Suprapubic skin (tissue), 3 donors: ENCODE results near the gene PHLDA3.

ENCODE experiments used
- CTCF ChIP-seq, 2 donors: fragments of 200-600 bp in 1 of 2; fragments of 450-650 bp in 1 of 2; sonication (generic) in 1 of 2; IDR thresholded peaks; one replicate each; pipeline ENCODE4 v1.5.1; 2016 to 2019; ENCODE audit warnings: antibody characterized with exemption in 2 of 2, mild to moderate bottlenecking in 1 of 2, moderate library complexity in 1 of 2
- POLR2A ChIP-seq, 2 donors: fragments of 450-650 bp; IDR thresholded peaks; one replicate each; pipeline ENCODE4 v1.6.1; 2017; ENCODE audit warnings: antibody characterized with exemption in 2 of 2, mild to moderate bottlenecking in 2 of 2, moderate library complexity in 2 of 2

GRCh38 chr1:201493757-201494617 is 25.0 kb upstream of the PHLDA3 start:
- no peak for TF ChIP-seq CTCF (IDR thresholded peaks at IDR 0.05)
- no peak for TF ChIP-seq POLR2A (IDR thresholded peaks at IDR 0.05)
